Germinal center (tissue), 1 donor: Measurements from ENCODE around the gene FNDC10.
A peak's percentile ranks its signal among the peaks of the same experiment; 100 is the strongest.
"Not testable (repeated sequence)": the region's sequence is repeated elsewhere in the genome, so short reads cannot be mapped to it uniquely, and the experiment has no call there.

Source experiments
- DNase-seq: peaks from one replicate; pipeline ENCODE4 v3.0.0; 2012; ENCODE audit warnings: mixed read lengths, low spot score

FNDC10 gene

DNA sequence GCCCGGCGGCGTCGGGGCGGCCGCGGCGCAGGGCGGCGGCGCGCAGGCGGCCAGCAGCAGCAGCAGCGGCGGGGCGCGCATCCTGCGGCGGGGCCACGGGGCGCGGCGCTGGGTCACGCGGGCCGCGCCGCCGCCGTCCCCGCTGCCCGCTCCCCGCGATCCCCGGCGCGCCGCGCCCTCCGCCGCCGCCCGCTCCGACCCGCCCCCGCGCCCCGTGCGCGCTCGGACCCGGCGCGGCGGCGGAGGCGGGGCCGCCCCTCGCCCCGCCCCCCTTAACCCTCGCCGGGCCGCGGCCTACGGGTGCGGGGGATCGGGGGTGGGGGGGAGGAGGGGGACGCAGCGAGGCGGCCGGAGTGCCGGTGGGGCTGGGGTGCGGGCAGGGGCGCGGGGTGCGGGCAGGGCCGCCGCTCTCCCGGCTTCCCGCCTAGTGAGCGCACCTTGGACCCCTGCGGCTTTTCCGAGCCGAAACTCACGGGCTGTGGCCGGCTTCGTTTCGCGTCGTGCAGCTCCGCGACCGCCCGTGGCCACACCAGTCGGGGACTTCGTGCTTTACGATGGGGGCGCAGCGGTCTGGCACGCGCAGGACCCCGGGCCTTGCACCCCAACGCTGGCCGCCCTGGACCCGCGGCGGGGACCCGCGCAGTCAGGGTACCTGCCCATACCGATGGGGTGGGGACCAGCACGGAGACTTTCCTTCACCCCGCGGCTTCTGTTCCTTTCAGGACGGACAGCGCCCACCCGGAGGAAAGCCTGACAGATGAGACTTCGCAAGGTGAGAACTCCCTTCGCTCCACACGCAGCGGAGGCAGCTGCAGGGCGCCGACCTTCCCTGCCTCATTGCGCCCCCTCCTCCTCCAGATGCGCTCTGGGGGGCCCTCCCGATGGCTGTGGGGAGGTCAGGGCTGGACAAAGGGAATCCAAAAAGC is at the start of gene FNDC10:
TSS of gene FNDC10 (minus strand) at position 201 of the 926 bp plus-strand sequence. CDS start at position 81, 120 bp downstream.
- DNase-seq, result no peak

DNA sequence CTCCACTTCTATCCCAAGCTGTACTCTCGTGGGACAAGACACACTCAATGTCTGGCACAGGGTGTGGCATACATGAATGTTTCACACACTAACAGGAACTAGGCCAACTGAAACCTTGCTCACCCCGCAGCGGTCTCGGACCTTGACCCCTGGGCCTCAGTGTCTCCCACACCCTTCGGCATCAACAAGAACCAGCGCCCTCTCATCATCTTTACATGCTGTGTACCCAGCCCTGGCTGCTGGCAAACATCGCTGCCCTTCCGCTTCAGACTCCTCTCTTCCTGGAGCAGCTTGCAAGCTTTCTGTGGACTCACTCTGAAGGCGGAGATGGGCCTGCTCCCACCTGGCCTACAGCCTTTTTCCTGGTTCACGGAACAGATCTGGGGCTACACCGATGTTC is 48.3 kb upstream of the FNDC10 start:
- not testable (repeated sequence) for DNase-seq

DNA sequence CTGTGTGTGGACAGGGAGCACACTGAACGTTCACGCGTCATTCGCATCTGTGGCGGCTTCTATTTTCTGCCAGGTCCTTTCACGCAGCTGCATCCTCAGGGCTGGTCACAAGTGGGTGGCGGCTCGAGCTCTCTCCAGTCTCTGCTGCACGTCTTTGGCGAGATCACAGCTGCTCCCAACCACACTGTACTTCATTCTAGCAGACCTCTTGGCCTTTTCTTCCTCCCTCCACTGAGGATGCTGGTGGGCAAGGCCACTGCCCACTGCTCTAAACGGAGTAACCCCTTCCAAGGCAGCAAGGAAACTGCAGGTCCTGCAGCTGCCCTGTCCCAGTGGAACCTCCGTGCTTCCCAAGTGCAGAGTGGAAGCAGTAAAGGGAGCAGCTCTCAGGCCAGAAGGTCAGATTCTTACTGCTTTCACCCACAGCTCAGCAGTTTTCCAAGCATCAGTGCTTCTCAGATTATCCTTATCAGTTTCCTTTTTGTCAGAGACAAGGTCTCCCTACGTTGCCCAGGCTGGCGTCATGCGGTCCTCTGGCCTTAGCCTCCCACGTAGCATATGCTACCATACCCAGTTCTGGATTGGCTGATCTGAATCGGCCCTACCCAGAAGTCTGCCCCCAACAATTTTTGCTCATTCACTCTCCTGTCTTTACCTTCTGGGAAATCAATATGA is 47.8 kb upstream of the FNDC10 start:
- DNase-seq, result not testable (repeated sequence)

DNA sequence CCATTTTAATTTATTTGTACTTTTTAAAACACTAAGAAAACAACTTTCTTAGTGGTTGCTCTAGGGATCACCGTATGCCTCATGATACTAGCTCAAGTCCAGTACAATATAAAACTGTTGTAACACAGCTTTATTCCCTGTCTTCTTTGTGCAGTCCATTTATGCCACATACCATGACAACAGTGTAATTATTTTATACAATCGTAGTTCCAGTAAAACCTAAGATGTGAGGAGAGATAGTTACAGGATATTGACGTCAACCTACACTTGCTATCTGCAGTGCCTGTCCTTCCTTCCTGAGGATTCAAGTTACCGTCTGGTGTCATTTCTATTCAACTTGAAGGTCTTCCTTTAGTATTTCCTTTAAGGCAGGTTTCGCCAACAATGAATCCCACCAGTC is 46.4 kb upstream of the FNDC10 start:
- DNase-seq, result not testable (repeated sequence)

DNA sequence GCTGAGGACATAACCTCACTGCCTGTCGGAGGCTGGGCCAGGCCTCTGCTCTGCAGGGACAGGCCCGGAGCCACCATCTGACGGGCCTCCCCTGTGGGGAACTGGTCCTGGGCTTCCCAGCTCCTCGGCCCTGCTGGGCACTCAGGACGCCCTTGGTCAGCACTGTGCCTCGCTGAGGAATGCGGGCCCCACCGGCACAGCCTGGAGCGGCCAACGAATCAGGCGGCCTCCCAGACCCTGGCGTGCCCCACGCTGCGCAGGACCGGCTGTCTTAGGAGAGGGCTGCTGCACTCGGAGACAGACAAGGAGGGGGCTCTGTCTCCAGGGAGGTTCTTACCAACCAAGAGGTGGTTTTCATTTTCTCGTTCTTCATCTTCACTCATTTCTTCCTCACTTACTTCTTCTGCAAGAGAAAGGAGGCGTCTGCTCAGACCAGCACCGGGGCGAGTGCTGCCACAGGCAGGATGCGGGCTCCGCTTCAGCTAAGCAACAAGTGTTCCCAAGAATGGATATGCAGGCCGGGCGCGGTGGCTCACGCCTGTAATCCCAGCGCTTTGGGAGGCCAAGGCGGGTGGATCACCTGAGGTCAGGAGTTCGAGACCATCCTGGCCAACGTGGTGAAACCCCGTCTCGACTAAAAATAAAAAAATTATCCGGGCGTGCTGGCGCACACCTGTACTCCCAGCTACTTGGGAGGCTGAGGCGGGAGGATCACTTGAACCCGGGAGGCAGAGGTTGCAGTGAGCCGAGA is 41.0 kb upstream of the FNDC10 start:
- not testable (repeated sequence) for DNase-seq

DNA sequence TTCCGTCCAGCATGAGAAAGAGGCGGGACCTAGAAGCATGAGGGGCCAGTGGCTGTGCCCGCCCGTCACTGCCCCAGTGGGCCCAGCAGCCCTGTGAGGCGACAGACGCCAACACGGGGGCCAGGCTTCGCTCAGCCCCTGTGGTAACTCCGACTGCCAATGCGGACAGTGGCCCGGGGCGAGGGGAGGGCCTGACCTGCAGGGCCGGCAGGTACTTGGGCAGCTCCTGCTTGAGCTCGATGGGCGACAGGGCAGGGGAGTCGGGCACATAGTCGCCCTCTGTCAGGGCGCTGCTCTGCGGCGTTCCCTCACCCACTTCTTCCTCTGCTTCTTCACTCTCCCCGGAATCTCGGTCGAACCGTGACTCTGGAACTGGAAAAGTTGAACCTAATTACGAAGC is 40.1 kb upstream of the FNDC10 start:
- not testable (repeated sequence) for DNase-seq

DNA sequence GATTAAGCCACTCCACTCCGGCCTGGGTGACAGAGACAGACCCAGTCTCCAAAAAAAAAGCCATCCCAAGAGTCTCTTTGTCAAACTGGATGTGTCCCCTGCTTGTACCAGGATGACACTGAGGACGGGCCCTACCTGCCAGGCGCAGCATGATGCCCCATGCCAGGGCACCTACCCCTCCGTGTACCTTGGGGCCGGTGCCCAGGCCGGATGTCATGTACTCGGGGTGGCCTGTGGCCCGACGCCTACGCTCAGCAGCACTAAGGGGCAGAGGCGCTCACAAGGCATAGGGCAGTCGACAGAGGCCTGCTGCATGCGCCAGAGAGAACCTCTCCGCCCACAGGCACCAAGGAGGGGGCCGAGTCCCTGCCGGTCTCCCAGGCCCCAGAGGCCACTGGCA is 39.4 kb upstream of the FNDC10 start:
- DNase-seq, result not testable (repeated sequence)

DNA sequence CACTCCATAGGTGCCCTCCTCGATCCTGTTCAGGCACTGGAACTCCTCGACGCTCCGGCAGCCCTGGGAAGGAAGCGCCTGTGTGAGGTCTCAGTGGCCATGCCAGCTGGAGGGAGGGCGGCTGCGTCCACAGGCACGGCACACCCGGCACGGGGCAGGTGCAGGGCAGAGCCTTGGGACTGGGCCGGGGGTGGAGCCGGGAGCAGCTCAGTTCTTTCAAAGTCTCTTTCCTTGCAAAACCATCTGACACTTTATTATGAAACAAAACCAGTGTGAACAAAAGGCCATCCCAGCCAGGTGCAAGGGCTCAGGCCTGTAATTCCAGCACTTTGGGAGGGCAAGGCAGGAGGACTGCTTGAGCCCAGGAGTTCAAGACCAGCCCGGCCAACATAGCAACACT is 38.6 kb upstream of the FNDC10 start:
- not testable (repeated sequence) for DNase-seq

DNA sequence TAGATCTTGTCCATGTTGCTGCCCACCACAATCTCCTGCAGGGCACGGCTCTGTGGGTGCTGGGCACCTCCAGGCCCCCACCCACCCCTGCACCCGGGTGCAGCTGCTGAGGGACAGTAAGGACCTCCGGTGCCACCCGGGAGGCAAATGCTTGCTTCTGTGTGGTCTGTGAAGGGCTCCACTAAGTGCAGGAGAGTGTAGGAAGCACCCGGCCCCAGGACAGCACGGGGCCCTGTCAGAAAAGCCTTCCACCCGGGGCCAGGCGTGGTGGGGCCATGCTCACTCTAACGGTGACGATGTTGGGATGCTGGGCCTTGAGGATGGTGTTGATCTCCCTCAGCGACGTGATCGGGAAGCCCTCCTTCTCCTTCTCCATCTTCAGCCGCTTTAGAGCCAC is 37.5 kb upstream of the FNDC10 start:
- not testable (repeated sequence) for DNase-seq

DNA sequence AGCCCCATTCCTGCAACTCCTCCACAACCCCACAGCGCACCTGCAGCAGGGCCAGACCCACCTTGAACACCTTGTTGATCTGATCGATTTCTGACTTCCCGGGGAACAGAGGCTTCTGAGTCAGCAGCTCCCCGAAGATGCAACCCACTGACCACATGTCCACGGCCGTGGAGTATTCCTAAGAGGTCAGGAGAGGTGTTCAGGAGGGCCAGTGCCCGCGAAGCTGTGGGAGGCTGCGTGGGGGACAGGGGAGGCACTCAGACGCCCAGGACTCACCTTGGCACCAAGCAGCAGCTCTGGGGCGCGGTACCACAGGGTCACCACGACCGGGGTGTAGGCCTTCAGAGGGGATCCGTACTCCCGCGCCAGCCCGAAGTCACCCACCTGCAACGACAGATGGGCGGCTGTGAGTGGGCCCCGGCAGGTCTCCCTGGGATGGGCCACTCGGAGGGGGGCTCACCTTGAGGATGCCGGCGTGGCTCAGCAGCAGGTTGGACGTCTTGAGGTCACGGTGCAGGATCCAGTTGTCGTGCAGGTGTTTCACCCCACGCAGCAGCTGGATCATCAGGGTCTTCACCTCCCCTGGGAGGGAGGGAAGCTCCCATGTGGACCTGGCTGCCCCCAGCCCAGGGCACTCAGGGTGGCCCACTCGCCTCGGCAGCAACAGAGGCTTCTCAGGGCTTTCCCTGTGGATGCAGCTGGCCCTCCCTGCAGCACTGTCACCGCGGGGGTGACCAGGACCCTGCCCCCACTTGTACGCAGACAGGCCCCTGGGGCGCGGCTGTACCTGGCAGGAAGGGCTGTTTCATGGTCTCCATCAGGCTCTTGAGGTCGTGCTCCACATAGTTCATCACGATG is 36.9 kb upstream of the FNDC10 start:
- not testable (repeated sequence) for DNase-seq

DNA sequence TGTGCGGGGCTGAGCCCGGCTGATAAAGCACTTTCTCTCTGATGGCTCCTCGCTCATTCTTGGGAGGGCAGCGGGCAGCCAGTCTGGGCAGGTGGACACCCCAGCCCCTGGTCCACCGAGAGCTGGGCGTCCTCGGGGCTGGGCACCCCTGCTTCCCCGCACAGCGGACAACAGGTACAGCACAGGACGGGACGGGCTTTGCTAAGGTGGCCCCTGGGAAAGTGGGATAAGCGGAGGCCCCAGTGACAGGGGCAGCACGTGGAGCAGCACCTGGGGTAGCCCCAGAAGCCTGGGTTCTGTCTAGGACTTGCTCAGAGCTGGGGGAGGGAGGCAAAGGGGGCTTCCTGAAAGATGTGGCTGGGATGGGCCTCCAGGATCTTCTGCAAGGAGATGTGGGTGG is 34.7 kb upstream of the FNDC10 start:
- not testable (repeated sequence) for DNase-seq

DNA sequence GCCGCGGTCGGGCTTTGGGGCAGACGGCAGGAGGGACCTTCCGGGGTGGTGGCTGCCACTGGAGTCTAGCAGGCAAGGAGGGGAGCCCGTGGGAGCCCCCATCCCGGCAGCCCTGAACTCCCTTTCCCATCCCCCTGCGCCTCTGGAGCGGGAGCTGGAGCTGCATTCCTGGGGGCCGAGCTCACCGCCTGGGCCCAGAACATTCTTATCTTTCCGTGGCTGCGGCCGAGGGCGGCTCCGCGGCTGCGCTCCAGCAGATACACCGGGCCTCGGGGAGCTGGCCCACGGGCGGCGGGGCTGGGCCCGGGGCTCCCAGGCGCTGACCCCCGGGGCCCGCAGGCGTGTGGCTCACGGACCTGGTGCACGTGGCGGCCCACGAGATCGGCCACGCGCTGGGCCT is 33.5 kb upstream of the FNDC10 start:
- DNase-seq, result not testable (repeated sequence)

DNA sequence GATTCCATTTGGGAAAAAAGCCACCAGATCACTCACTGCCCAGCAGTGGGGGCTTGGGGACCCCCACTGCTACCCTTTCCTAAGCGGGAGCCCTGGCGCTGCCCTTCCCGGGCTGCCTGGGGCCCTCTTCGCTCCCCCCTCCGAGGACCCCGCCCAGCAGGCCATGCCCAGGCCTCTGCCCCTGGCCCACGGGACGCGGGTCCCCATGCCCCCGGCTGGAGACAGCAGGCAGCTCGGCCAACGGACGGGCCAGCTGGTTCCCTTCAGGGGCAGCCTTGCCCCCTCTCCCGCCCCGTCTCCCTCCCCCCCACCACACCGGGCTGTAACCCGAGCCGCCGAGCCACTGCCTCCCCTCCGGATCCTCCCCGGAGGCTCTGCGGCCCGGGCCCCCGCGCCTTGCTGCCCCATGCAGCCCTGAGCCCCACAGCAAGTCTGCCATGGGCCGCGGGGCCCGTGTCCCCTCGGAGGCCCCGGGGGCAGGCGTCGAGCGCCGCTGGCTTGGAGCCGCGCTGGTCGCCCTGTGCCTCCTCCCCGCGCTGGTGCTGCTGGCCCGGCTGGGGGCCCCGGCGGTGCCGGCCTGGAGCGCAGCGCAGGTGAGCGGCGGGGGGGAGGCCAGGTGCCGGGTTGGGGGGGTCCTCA is 32.0 kb upstream of the FNDC10 start, which contains the start of gene MMP23B:
TSS of gene MMP23B (plus strand) at position 392 of the 639 bp plus-strand sequence. CDS start at position 438, 46 bp downstream.
- no peak for DNase-seq

DNA sequence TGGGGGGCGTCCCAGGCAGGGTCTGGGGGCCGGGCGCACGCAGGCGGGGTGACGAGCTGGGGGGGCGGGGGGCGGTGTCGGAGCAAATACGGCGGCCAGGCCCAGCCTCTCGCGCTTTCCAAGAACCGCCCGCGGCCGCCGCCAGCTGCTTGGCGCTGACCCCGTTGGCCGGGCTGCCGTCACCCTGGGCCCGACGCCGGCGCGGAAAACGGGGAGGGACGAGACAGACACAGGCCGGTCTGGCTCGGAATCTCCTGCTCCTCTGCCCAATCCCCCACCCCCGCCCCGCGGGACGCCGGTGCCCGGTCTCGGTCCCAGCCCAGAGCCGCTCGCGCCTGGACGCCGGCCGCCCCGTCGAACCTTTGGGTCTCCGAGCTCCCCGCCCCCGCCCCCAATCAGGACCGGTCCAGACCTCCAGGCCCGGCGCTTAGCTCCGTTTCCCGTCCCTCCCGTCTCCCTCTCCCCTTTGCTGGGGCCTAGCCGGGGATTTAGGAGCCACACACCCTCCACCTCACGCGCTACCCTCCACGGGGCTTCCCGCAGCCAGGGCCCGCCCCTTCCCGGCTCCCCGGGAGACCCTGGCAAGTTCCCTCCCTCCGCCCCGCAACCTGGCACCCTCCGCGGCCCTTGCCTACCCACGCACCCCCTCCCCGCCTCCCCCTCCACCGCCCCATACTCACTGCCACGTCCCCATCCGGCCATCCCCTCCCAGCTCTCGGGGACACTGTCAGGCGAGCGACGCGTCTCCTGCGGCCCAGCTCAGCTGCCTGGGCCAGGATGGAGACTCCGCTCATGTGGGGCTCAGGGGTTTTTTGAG is 31.2 kb upstream of the FNDC10 start:
- no peak for DNase-seq

DNA sequence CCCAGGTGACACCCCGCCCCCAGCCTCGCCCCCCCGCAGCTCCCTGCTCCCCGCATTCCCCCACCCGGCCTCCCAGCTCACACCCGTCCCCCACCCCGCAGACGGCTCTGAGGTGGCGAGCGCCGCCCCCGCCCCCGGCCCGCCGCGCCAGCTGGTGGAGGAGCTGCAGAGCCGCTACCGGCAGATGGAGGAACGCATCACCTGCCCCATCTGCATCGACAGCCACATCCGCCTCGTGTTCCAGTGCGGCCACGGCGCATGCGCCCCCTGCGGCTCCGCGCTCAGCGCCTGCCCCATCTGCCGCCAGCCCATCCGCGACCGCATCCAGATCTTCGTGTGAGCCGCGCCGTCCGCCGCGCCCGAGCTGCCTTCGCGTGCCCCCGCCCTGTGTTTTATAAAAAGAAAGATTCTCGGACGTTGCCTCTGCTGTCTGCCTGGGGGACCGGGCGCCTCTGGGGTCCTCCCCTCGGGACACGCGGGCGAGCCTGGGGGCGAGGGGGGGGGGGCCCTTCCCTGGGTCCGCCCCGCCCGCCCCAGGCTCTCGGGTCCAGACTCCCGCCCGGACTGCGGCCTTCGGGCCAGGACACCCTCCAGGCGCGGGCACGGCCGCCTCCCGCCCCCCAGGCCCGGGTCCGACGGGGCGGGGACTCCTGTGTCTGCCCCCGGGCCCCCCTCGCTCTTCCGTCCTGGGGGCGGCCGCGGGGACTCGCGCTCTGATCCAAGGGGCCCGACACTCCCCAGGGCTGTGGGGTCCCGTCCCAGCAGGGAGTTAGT is 30.4 kb upstream of the FNDC10 start:
- peak; percentile 99 for DNase-seq

DNA sequence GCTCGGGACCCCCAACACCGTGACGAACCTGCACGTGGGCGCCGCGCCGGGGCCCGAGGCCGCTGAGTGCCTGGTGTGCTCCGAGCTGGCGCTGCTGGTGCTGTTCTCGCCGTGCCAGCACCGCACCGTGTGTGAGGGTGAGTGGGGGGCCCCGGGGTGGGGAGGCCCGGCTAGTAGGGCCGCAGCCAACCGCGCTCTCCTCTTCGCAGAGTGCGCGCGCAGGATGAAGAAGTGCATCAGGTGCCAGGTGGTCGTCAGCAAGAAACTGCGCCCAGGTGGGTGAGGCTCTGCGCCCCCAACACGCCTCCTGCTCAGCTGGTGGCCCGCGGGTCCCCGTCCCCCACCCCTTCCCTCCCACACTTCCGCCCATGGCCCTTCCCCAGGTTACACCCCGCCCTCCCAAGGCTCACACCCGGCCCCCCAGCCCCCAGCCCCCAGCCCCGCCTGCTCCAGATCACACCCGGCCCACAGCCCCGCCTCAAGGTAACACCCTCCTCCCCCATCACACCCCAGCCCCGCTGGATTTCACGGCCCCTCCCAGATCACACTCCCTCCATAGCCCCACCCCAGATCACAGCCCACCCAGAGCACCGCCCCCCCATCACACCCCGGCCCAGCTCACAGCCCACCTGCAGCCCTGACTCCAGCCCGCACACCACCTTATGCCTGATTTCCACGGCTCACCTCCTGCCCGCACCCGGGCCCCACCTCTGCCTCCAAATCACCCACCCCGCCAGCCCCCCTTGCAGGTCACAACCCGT is 29.7 kb upstream of the FNDC10 start:
- DNase-seq, result peak; percentile 74

DNA sequence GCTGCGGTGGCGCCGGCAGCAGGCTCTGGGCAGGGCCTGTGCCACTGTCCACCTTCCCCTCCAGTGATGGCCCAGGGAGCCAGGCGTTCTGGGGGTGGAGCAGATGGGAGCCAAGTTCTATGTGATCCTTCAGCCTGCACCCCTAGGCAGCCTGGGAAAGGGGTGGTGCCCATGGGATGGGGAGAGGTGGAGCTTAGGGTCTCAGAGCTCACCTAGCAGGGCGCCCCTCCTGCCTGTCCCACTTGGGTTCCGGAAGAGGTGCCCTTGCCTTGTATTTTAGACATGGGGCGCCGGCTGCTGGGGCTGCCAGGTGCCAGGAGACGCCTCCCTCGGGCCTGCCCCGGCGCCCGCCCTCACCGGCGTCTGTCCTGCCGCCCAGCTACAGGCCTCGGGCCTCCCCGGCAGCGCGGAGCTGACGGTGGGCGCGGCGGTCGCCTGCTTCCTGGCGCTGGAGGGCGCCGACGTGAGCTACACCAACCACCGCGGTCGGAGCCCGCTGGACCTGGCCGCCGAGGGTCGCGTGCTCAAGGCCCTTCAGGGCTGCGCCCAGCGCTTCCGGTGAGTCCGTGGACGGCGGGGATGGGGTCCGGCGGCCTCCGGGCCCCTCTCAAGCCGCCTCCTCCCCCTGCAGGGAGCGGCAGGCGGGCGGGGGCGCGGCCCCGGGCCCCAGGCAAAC is 29.0 kb upstream of the FNDC10 start:
- peak; percentile 36 for DNase-seq
